Duodenal mucosa (tissue), 2 donors: ENCODE data around the gene NACC2.

Source experiments
- H3K27ac ChIP-seq: one replicate; pipeline ENCODE4 v1.7.0; 2013; ENCODE audit warnings: low read depth, low read length
- H3K27me3 ChIP-seq, 2 donors: one replicate each; pipeline ENCODE4 v1.7.0; 2013; ENCODE audit warnings: low read length in 2 of 2, control low read depth in 1 of 2; ENCODE audit not compliant: insufficient read depth in 2 of 2, control insufficient read depth in 1 of 2
- H3K36me3 ChIP-seq, 2 donors: one replicate each; pipeline ENCODE4 v1.7.0; 2013; ENCODE audit warnings: low read length in 2 of 2, control low read depth in 1 of 2; ENCODE audit not compliant: insufficient read depth in 2 of 2, control insufficient read depth in 1 of 2
- H3K4me1 ChIP-seq, 2 donors: one replicate each; pipeline ENCODE4 v1.7.0; 2013; ENCODE audit warnings: low read length in 2 of 2, control low read depth in 1 of 2; ENCODE audit not compliant: insufficient read depth in 2 of 2, control insufficient read depth in 1 of 2
- H3K4me3 ChIP-seq, 2 donors: one replicate each; pipeline ENCODE4 v1.7.0; 2013; ENCODE audit warnings: low read length in 2 of 2, low read depth in 1 of 2
- H3K9ac ChIP-seq, 2 donors: one replicate each; pipeline ENCODE4 v1.7.0; 2013; ENCODE audit warnings: low read length in 2 of 2, low read depth in 1 of 2
- H3K9me3 ChIP-seq, 2 donors: one replicate each; pipeline ENCODE4 v1.7.0; 2013; ENCODE audit warnings: low read length in 2 of 2, control low read depth in 1 of 2; ENCODE audit not compliant: control insufficient read depth in 1 of 2

NACC2 gene

DNA sequence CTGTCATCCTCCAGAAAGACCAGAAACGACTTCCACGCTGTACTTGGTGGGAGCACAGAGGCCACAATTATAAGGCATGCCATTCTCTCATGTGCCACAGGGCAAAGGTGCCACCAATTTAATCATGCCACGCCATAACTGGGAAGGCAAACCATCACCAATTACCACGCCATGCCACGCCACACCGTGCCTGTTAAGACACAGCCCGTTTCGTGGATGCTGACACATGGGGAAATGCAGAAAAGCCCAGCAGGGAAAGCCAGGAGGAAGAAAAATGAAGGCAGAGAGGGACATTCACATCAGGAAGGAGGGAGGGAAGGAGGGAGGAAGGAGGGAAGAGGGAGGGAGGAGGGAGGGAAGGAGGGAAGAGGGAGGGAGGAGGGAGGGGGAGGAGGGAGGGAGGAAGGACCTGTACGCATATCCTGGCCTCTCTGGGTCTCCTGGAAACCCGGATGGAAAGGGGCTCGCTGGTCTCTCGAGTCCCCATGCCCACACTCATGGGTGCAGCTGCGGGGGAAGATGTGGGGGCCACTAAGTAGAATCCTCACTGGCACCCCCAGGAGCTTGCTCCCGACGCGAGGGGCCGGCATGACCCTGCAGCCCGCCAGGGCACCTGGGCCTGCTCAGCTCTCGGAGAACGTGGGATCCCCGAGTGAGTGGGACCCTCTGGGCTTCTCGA, 72.2 kb downstream of the NACC2 start:
- H3K36me3 ChIP-seq, result peaks cover 5 to 8% of the 10 kb centered on the region in 2 donors
- no peaks in the 10 kb centered on the region for H3K27me3 ChIP-seq
- H3K4me1 ChIP-seq, result peaks cover 0 to 12% of the 10 kb centered on the region in 2 donors
- no peak overlapping the region for H3K27ac ChIP-seq
- H3K9me3 ChIP-seq, result no peaks in the 10 kb centered on the region
- H3K9ac ChIP-seq, result no peak overlapping the region
- H3K4me3 ChIP-seq, result no peak overlapping the region

GRCh38 chr9:136021872-136022681, 73.0 kb downstream of the NACC2 start:
- Histone ChIP-seq H3K27ac (no peak overlapping the region), H3K27me3 (no peaks in the 10 kb centered on the region), H3K4me1 (peaks cover 0 to 12% of the 10 kb centered on the region in 2 donors), H3K9ac (no peak overlapping the region), H3K36me3 (peaks cover 5 to 8% of the 10 kb centered on the region in 2 donors), H3K4me3 (no peak overlapping the region), H3K9me3 (no peaks in the 10 kb centered on the region)

GRCh38 chr9:136021171-136021871, 73.8 kb downstream of the NACC2 start:
- no peaks in the 10 kb centered on the region for H3K9me3 ChIP-seq
- H3K9ac ChIP-seq, result no peak overlapping the region
- no peaks in the 10 kb centered on the region for H3K27me3 ChIP-seq
- peaks cover 0 to 12% of the 10 kb centered on the region in 2 donors for H3K4me1 ChIP-seq
- H3K36me3 ChIP-seq, result peaks cover 5 to 11% of the 10 kb centered on the region in 2 donors
- no peak overlapping the region for H3K4me3 ChIP-seq
- no peak overlapping the region for H3K27ac ChIP-seq

GRCh38 chr9:136020671-136021070, 74.4 kb downstream of the NACC2 start:
- Histone ChIP-seq H3K27ac (no peak overlapping the region), H3K36me3 (peaks cover 5 to 11% of the 10 kb centered on the region in 2 donors), H3K4me1 (peaks cover 0 to 12% of the 10 kb centered on the region in 2 donors), H3K9ac (no peak overlapping the region), H3K4me3 (no peak overlapping the region), H3K9me3 (no peaks in the 10 kb centered on the region), H3K27me3 (no peaks in the 10 kb centered on the region)

- Histone ChIP-seq H3K4me1 (peaks cover 0 to 12% of the 10 kb centered on the region in 2 donors), H3K27me3 (no peaks in the 10 kb centered on the region), H3K4me3 (no peak overlapping the region), H3K9me3 (no peaks in the 10 kb centered on the region), H3K27ac (no peak overlapping the region), H3K36me3 (peaks cover 5 to 11% of the 10 kb centered on the region in 2 donors), H3K9ac (no peak overlapping the region)
These were observed 74.9 kb downstream of the NACC2 start for GRCh38 chr9:136020206-136020605.

DNA sequence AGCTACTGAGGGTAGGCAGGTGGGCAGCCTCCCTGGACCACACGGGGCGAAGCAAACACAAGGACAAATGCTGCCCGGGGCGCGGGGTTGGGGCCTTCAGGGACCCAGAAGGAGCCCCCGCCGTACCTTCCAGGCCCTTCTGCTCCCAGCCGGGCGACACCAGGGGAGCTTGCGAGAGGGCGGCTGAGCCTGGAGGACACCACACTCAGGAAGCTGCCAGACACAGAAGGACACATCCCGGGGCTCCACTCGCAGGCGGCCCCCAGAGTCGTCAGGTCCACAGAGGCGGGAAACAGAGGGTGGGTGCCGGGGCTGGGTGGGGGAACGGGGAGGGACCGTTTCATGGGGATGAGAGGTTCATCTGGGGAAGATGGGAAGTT, 75.4 kb downstream of the NACC2 start:
- Histone ChIP-seq H3K4me1 (peaks cover 0 to 12% of the 10 kb centered on the region in 2 donors), H3K27ac (no peak overlapping the region), H3K36me3 (peaks cover 5 to 13% of the 10 kb centered on the region in 2 donors), H3K27me3 (no peaks in the 10 kb centered on the region), H3K4me3 (no peak overlapping the region), H3K9ac (no peak overlapping the region), H3K9me3 (no peaks in the 10 kb centered on the region)

DNA sequence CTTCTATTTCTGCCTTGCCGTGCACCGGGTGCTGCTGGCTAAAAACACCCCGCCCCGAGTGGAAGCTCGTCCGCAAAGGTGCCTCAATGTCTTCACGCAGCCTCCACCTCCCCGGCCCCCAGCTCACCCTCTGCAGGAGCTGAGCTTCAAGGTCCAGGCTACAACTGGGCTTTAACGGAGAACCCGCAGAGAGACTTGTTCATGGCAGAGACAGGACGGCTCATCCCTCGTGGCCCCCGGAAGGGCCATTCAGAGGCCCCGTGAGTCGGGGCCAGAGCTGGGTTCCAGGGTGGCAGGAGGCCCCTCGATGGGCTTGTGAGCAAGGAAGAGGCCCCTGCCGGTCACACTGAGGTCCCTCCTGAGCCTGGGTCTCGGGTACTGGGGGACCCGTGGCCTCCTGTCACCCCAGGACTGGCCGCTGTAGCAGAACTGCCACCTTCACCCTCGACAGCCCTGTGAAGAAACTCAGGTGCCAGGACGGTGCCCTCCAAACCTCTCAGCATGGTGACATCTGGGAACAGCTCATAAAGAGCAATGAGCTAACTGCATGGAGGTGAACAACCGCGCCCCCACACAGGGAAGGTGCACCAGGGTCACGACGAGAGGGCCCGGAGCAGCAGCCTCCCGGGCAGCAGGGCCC, 75.9 kb downstream of the NACC2 start:
- H3K4me3 ChIP-seq, result no peak overlapping the region
- no peak overlapping the region for H3K27ac ChIP-seq
- H3K9ac ChIP-seq, result no peak overlapping the region
- H3K36me3 ChIP-seq, result peaks cover 5 to 14% of the 10 kb centered on the region in 2 donors
- H3K27me3 ChIP-seq, result no peaks in the 10 kb centered on the region
- no peaks in the 10 kb centered on the region for H3K9me3 ChIP-seq
- peaks cover 0 to 9% of the 10 kb centered on the region in 2 donors for H3K4me1 ChIP-seq

- no peaks in the 10 kb centered on the region for H3K27me3 ChIP-seq
- H3K9ac ChIP-seq, result no peak overlapping the region
- H3K9me3 ChIP-seq, result no peaks in the 10 kb centered on the region
- H3K4me3 ChIP-seq, result no peak overlapping the region
- peaks cover 5 to 10% of the 10 kb centered on the region in 2 donors for H3K36me3 ChIP-seq
- peaks cover 0 to 2% of the 10 kb centered on the region in 2 donors for H3K4me1 ChIP-seq
- no peak overlapping the region for H3K27ac ChIP-seq
These were observed 76.6 kb downstream of the NACC2 start for GRCh38 chr9:136018257-136019031.

GRCh38 chr9:136017289-136018190, 77.5 kb downstream of the NACC2 start:
- no peak overlapping the region for H3K9ac ChIP-seq
- no peak overlapping the region for H3K27ac ChIP-seq
- peaks cover 5 to 13% of the 10 kb centered on the region in 2 donors for H3K36me3 ChIP-seq
- H3K9me3 ChIP-seq, result no peaks in the 10 kb centered on the region
- H3K4me3 ChIP-seq, result no peak overlapping the region
- H3K4me1 ChIP-seq, result no peaks in the 10 kb centered on the region
- no peaks in the 10 kb centered on the region for H3K27me3 ChIP-seq
